Hematopoietic multipotent progenitor cell treated with erythropoietin and hydrocortisone succinate and interleukin-3 and kit ligand, for 4 days (in vitro differentiated cells): ENCODE measurements around the gene CDKN2B-AS1.
A peak's percentile ranks its signal among the peaks of the same experiment; 100 is the strongest.

ENCODE experiments used
- DNase-seq: peaks from one replicate; pipeline ENCODE4 v3.0.0-alpha.2; 2015

CDKN2B-AS1 gene

GRCh38 chr9:22008384-22008716 lies 13.8 kb downstream of the CDKN2B-AS1 start:
- no peak for DNase-seq

- peak; percentile 80 for DNase-seq
Measured at GRCh38 chr9:22008717-22009505, 14.3 kb downstream of the CDKN2B-AS1 start, which contains the start of gene CDKN2B. Gene CDKN2B, minus strand, starts transcription at chr9:22009305. Its CDS starts 352 bp downstream, at chr9:22008953.

GRCh38 chr9:22009506-22009867 lies 14.9 kb downstream of the CDKN2B-AS1 start:
- no peak for DNase-seq

- DNase-seq: peak; percentile 75
Measured at GRCh38 chr9:22010866-22011625, 16.5 kb downstream of the CDKN2B-AS1 start.

- no peak for DNase-seq
Measured at GRCh38 chr9:22022396-22022795, 27.8 kb downstream of the CDKN2B-AS1 start.

GRCh38 chr9:22026696-22027095 lies 32.1 kb downstream of the CDKN2B-AS1 start:
- DNase-seq: no peak

GRCh38 chr9:22028394-22028793 lies 33.8 kb downstream of the CDKN2B-AS1 start:
- DNase-seq: no peak

- DNase-seq: no peak
Measured at GRCh38 chr9:22029231-22029630, 34.6 kb downstream of the CDKN2B-AS1 start.

- DNase-seq: peak; percentile 76
Measured at GRCh38 chr9:22030101-22030598, 35.6 kb downstream of the CDKN2B-AS1 start.

- DNase-seq: peak; percentile 15
Measured at GRCh38 chr9:22031655-22032411, 37.2 kb downstream of the CDKN2B-AS1 start.

GRCh38 chr9:22033012-22033630 lies 38.5 kb downstream of the CDKN2B-AS1 start:
- DNase-seq: no peak

GRCh38 chr9:22035591-22036011 lies 41.0 kb downstream of the CDKN2B-AS1 start:
- peak; percentile 60 for DNase-seq

- DNase-seq: no peak
Measured at GRCh38 chr9:22036866-22037626, 42.5 kb downstream of the CDKN2B-AS1 start.

- DNase-seq: peak; percentile 61
Measured at GRCh38 chr9:22037954-22038690, 43.5 kb downstream of the CDKN2B-AS1 start.

GRCh38 chr9:22039258-22039657 lies 44.7 kb downstream of the CDKN2B-AS1 start:
- no peak for DNase-seq

- no peak for DNase-seq
Measured at GRCh38 chr9:22040760-22041159, 46.2 kb downstream of the CDKN2B-AS1 start.

- DNase-seq: no peak
Measured at GRCh38 chr9:22041344-22041743, 46.8 kb downstream of the CDKN2B-AS1 start.

GRCh38 chr9:22041775-22042174 lies 47.2 kb downstream of the CDKN2B-AS1 start:
- no peak for DNase-seq

GRCh38 chr9:22043928-22044327 lies 49.3 kb downstream of the CDKN2B-AS1 start:
- DNase-seq: no peak

- no peak for DNase-seq
Measured at GRCh38 chr9:22044583-22044982, 50.0 kb downstream of the CDKN2B-AS1 start.

- no peak for DNase-seq
Measured at GRCh38 chr9:22045423-22045822, 50.8 kb downstream of the CDKN2B-AS1 start.
